K562 (cell line): ENCODE measurements around the gene CHCHD1. TPM values are rescaled to one million over a fixed set of nuclear protein-coding genes. Genes with fewer than 3 reads are reported as not detected.
A peak's percentile ranks its signal among the peaks of the same experiment; 100 is the strongest.

Experiments
- CCAR2 ChIP-seq: fragments of 200-400 bp; formaldehyde crosslinking; IDR thresholded peaks from 2 replicates; pipeline ENCODE4 v1.6.1; 2017; ENCODE audit warnings: mild to moderate bottlenecking, low read depth, low read length
- CCNT2 ChIP-seq: IDR thresholded peaks from 2 replicates; pipeline ENCODE4 v1.6.1; 2011; ENCODE audit warnings: borderline replicate concordance, low read depth, mild to moderate bottlenecking, moderate library complexity, mixed read lengths, low read length; ENCODE audit not compliant: insufficient read length; ENCODE audit errors: extremely low read depth
- CREB5 ChIP-seq: fragments of 250-450 bp; sonication (Bioruptor Pico); IDR thresholded peaks from 2 replicates; pipeline ENCODE4 v1.5.0; 2020; ENCODE audit warnings: mild to moderate bottlenecking
- ELF1 ChIP-seq: fragments of 200-800 bp; sonication (Bioruptor generic); IDR thresholded peaks from 2 replicates; pipeline ENCODE4 v1.6.1; 2016; ENCODE audit warnings: missing genetic modification characterization, missing compliant biosample characterization
- ILF3 ChIP-seq: fragments of 450-650 bp; IDR thresholded peaks from 2 replicates; pipeline ENCODE4 v1.6.1; 2018; ENCODE audit warnings: antibody characterized with exemption, mild to moderate bottlenecking, moderate library complexity, borderline replicate concordance
- KLF10 ChIP-seq: fragments of 250-450 bp; sonication (Bioruptor Pico); IDR thresholded peaks from 2 replicates; pipeline ENCODE4 v1.6.1; 2021; ENCODE audit warnings: matching md5 sums
- MCM7 ChIP-seq, 2 experiments: fragments of 450-650 bp; IDR thresholded peaks; 2 replicates each; pipeline ENCODE4 v1.6.1; 2016 to 2018
- MECOM ChIP-seq: fragments of 250-450 bp; sonication (Bioruptor Pico); IDR thresholded peaks from 2 replicates; pipeline ENCODE4 v1.8.0; 2022; ENCODE audit warnings: inconsistent platforms
- NCOR1 ChIP-seq: fragments of 450-650 bp; IDR thresholded peaks from 2 replicates; pipeline ENCODE4 v1.6.1; 2016; ENCODE audit warnings: mild to moderate bottlenecking, moderate library complexity
- TAL1 ChIP-seq: fragments of 450-650 bp; IDR thresholded peaks from 2 replicates; pipeline ENCODE4 v1.6.1; 2016; ENCODE audit warnings: mild to moderate bottlenecking
- TCF7 ChIP-seq: sonication (generic); IDR thresholded peaks from 2 replicates; pipeline ENCODE4 v1.6.1; 2016; ENCODE audit warnings: antibody characterized with exemption, borderline replicate concordance
- ZNF280B ChIP-seq: fragments of 250-450 bp; sonication (Bioruptor Pico); IDR thresholded peaks from 2 replicates; pipeline ENCODE4 v1.5.1; 2021; ENCODE audit warnings: mild to moderate bottlenecking
- ZNF324 ChIP-seq: fragments of 250-450 bp; sonication (Bioruptor Pico); IDR thresholded peaks from 2 replicates; pipeline ENCODE4 v1.4.0; 2020; ENCODE audit warnings: mild to moderate bottlenecking
- ZNF830 ChIP-seq: fragments of 250-450 bp; sonication (Bioruptor Pico); IDR thresholded peaks from 2 replicates; pipeline ENCODE4 v1.5.0; 2021; ENCODE audit warnings: mild to moderate bottlenecking
- polyA plus RNA-seq, 8 experiments: library from polyadenylated mRNA; depleted of rRNA in 4 of 8; stranded (reverse) in 5 of 8; unstranded in 3 of 8; fragments of >200 nt; fragmentation: Nextera tagmentation in 2 of 8; fragmentation: Illumina TruSeq in 1 of 8; extraction: Ambion mirVana in 2 of 8; extraction: Trizol in 1 of 8; gene quantifications; 2 replicates each; pipeline versions ENCODE4 v1.2.1 to v1.2.3, GENCODE V29; 2011 to 2014; ENCODE audit warnings: inconsistent platforms in 1 of 8, missing spikeins in 1 of 8
- total RNA-seq, 7 experiments: library from RNA; depleted of rRNA in 6 of 7; stranded (reverse); fragments of >200 nt in 6 of 7; fragmentation: Illumina TruSeq in 2 of 7; extraction: Trizol in 2 of 7; gene quantifications; 2 replicates each; pipeline versions ENCODE4 v1.2.1 to v1.2.3, GENCODE V29; 2011 to 2021; ENCODE audit warnings: low replicate concordance in 1 of 7

Gene CHCHD1
- total and polyA plus RNA-seq, 9 of the 15 experiments (the other 6 are each of a cell fraction or from before 2014, with no cell fraction given), result 52.9 to 126 (median 83.4) TPM

GRCh38 chr10:73781879-73782748, at the start of gene CHCHD1 (continued):
- no peak for TF ChIP-seq CREB5 (CRISPR knock-in tag)
- peak; percentile 44 for TF ChIP-seq NCOR1
- no peak for TF ChIP-seq TAL1
- TF ChIP-seq CCNT2, result peak; percentile 68
- TF ChIP-seq ILF3, result peak; percentile 66; the same call in 1 of the 2 replicates
- no peak for TF ChIP-seq ZNF830 (CRISPR knock-in tag)
- TF ChIP-seq MCM7 (IDR thresholded peaks at IDR 0.05), result no peak
- TF ChIP-seq MECOM (CRISPR knock-in tag), result no peak
- 0 out of 2 replicates have a peak, but pooled peaks have one; percentile 12 for TF ChIP-seq ELF1 (tag)
- 0 out of 2 replicates have a peak, but pooled peaks have one; percentile 60 for TF ChIP-seq TCF7
- TF ChIP-seq KLF10, result no peak
- no peak for TF ChIP-seq CCAR2
- no peak for TF ChIP-seq ZNF280B
- TF ChIP-seq ZNF324 (CRISPR knock-in tag), result no peak
